Sigmoid colon (tissue), 7 donors: ENCODE data around the gene DZANK1. TPM values are rescaled to one million over a fixed set of nuclear protein-coding genes. Genes with fewer than 3 reads are reported as not detected.

Experiments
- DNase-seq: peaks from one replicate; pipeline ENCODE4 v3.0.0-alpha.2; 2019
- H3K27ac ChIP-seq, 4 donors: fragments of 200-600 bp; sonication (generic); one replicate each; pipeline ENCODE4 v1.5.1; 2016 to 2019; ENCODE audit warnings: mild to moderate bottlenecking in 1 of 4
- H3K27me3 ChIP-seq, 3 donors: fragments of 200-600 bp; sonication (generic); one replicate each; pipeline ENCODE4 v1.5.1; 2019; ENCODE audit warnings: mild to moderate bottlenecking in 1 of 3
- H3K36me3 ChIP-seq, 4 donors: fragments of 200-600 bp; sonication (generic); one replicate each; pipeline ENCODE4 v1.5.1; 2016 to 2019
- H3K4me1 ChIP-seq, 4 donors: fragments of 200-600 bp; sonication (generic); one replicate each; pipeline ENCODE4 v1.5.1; 2017 to 2019
- H3K4me3 ChIP-seq, 4 donors: fragments of 200-600 bp; sonication (generic); one replicate each; pipeline ENCODE4 v1.5.1; 2017 to 2019; ENCODE audit warnings: mild to moderate bottlenecking in 2 of 4, moderate library complexity in 1 of 4
- H3K9me3 ChIP-seq, 4 donors: fragments of 200-600 bp in 3 of 4; sonication (generic) in 3 of 4; one replicate each; pipeline versions ENCODE4 v1.5.1 to v1.6.1; 2013 to 2019
- EP300 ChIP-seq, 4 donors: sonication (generic); formaldehyde crosslinking; IDR thresholded peaks; one replicate each; pipeline ENCODE4 v1.6.1; 2017; ENCODE audit warnings: antibody characterized with exemption in 4 of 4
- POLR2A ChIP-seq, 2 donors: fragments of 450-650 bp; IDR thresholded peaks; one replicate each; pipeline ENCODE4 v1.6.1; 2016; ENCODE audit warnings: antibody characterized with exemption in 2 of 2, mild to moderate bottlenecking in 2 of 2, moderate library complexity in 2 of 2
- POLR2AphosphoS5 ChIP-seq, 4 donors: sonication (generic); formaldehyde crosslinking; IDR thresholded peaks; one replicate each; pipeline ENCODE4 v1.6.1; 2017; ENCODE audit warnings: antibody characterized with exemption in 4 of 4
- WGBS, 2 donors: extraction: QIAGEN DNeasy Blood & Tissue Kit; methylation state at CpG; one replicate each; pipeline ENCODE4 v1.1.7; 2013; 5-methylcytosine and 5-hydroxymethylcytosine counted together
- intact Hi-C: fragments of 100-400 bp; cut with DNase I; formaldehyde crosslinking; loops from one replicate; pipeline ENCODE4 v1.15.1; 2023
- polyA plus RNA-seq, 3 donors: library from polyadenylated mRNA; stranded (reverse); fragments of 200-250 nt; gene quantifications; one replicate each; pipeline ENCODE4 v1.2.3, GENCODE V29; 2013
- total RNA-seq, 4 donors: library from RNA; depleted of rRNA; stranded (reverse); fragments of >200 nt; gene quantifications; one replicate each; pipeline ENCODE4 v1.1.0, GENCODE V29; 2016
- TF ChIP-seq, protein P1 (sequence below), 4 experiments: fragments of 450-650 bp in 3 of 4; fragments of 200-600 bp in 1 of 4; IDR thresholded peaks; one replicate each; pipeline ENCODE4 v1.5.1; 2016 to 2019; ENCODE audit warnings: antibody characterized with exemption in 4 of 4, mild to moderate bottlenecking in 3 of 4, moderate library complexity in 2 of 4
- donor health status: healthy with polysubstance abuse.
- donor health status: Bipolar disorder and iron deficiency.
- donor health status: healthy.

Gene DZANK1
- total and polyA plus RNA-seq, 7 donors = 0.69 to 4.2 (median 1.9) TPM

DNA sequence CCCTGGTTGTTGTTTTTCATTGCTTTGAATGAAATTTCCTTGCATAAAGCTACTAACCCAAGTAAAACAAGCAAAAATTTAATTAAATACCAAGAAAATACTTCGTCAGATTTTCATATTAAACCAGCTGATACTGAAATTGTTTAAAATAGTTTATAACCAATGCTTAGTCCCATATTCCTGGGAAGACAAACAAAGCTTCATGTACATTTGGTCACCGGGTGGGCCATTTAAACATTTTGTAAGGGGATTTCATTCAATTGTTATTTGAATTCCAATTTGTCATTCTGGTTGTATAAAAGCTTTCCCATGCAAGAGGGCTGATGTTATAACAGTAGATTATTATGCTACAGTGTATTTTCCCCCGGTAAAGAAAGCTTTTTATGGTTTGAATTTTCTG is 30.8 kb upstream of the DZANK1 start:
- Histone ChIP-seq H3K4me3 (peak overlapping the region in 1 of 4 donors; percentile 70), H3K27ac (peak overlapping the region; percentile 66 to 77 (median 74)), H3K9me3 (no peaks in the 10 kb centered on the region), H3K4me1 (peaks cover 0 to 15% (median 14%) of the 10 kb centered on the region in 4 donors), H3K27me3 (no peaks in the 10 kb centered on the region), H3K36me3 (peaks cover 0 to 11% (median 5%) of the 10 kb centered on the region in 4 donors)
- 94 to 95% methylated on average over 3 of the region's 3 CpGs for WGBS, 2 donors
- intact Hi-C loops = no loop called here
- DNase-seq = no peak
- TF ChIP-seq, protein P1, sequence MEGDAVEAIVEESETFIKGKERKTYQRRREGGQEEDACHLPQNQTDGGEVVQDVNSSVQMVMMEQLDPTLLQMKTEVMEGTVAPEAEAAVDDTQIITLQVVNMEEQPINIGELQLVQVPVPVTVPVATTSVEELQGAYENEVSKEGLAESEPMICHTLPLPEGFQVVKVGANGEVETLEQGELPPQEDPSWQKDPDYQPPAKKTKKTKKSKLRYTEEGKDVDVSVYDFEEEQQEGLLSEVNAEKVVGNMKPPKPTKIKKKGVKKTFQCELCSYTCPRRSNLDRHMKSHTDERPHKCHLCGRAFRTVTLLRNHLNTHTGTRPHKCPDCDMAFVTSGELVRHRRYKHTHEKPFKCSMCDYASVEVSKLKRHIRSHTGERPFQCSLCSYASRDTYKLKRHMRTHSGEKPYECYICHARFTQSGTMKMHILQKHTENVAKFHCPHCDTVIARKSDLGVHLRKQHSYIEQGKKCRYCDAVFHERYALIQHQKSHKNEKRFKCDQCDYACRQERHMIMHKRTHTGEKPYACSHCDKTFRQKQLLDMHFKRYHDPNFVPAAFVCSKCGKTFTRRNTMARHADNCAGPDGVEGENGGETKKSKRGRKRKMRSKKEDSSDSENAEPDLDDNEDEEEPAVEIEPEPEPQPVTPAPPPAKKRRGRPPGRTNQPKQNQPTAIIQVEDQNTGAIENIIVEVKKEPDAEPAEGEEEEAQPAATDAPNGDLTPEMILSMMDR (IDR thresholded peaks at IDR 0.05) = no peak
- TF ChIP-seq POLR2AphosphoS5 (IDR thresholded peaks at IDR 0.05) (no peak), POLR2A (IDR thresholded peaks at IDR 0.05) (no peak), EP300 (IDR thresholded peaks at IDR 0.05) (no peak)

DNA sequence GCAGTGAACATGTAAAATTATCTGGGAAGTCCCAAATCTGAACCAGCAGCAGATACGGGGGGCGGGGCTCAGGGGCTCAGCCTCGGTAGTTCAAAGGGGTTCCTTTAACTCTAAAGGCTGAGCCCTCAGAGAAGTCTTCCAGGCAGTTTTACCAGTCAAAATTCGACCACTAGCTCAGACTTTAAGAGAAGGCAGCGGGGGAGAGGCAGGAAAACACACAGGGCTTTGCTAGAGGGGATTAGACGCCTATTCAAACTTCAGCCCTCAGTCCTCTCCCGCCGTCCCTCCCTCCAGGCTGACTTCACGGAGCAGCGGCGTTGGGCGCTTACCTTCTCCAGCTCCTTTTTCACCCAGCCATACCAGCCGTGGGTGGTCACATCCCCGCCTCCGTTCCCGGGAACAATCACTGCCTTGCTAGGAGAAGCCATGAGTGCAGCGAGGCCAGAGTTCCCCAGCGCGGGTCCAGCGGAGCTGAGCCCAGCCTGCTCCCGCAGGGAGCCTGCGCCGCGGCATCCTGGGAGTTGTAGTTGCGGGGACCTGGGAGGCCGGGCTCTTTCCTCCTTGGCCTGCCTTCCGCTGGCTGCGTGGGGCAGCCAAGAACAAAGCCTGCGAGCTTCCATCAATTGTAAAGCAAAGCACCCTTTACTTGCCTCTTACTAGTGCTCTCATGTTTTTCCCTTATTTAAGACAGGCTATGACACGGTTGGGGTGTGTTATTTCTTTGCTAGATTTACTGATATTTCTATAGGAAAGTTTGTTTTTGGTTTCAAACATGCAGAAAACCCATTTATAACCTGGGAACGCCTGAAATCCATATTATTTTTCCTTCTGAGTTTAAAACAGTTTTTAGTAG is 30.1 kb upstream of the DZANK1 start, which contains the start of gene RBBP9:
TSS of gene RBBP9 (minus strand) at position 486 of the 853 bp plus-strand sequence. CDS start at position 428, 58 bp downstream.
- H3K36me3 ChIP-seq = peaks cover 0 to 14% (median 5%) of the 10 kb centered on the region in 4 donors
- WGBS, 2 donors = 0 to 3% methylated on average over 31 of the region's 31 CpGs
- peak; percentile 92 for DNase-seq
- peaks cover 0 to 15% (median 14%) of the 10 kb centered on the region in 4 donors for H3K4me1 ChIP-seq
- intact Hi-C loops = no loop called here
- peak within 1 kb of the TSS; percentile 70 to 76 (median 73) for H3K4me3 ChIP-seq
- no peak for TF ChIP-seq EP300 (IDR thresholded peaks at IDR 0.05)
- peak; percentile 14 to 69 (median 39) for TF ChIP-seq POLR2AphosphoS5 (IDR thresholded peaks at IDR 0.05)
- TF ChIP-seq POLR2A (IDR thresholded peaks at IDR 0.05) = peak in 1 of 2 donors; percentile 15
- H3K27me3 ChIP-seq = no peaks in the 10 kb centered on the region
- H3K27ac ChIP-seq = peak within 1 kb of the TSS; percentile 66 to 77 (median 74)
- no peaks in the 10 kb centered on the region for H3K9me3 ChIP-seq

DNA sequence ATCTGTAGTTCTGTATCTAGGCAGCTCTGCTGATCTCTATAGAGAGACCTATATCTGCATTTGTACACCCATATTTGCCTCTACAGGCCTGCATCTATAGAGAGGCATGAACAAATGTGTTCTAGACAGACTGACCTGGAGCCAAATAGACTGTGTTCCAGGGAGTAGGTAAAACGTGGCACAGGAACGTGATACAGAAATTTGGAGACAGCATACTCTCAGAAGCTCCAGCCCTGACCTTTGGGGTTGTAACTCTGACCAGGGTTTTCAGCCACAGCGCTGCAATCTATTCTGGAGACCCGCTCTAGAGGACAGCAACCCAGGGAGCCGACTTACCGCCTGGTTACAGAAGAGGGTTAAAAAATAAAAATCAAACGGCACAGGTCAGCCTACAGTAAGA is 29.2 kb upstream of the DZANK1 start:
- Histone ChIP-seq H3K4me1 (peaks cover 0 to 15% (median 14%) of the 10 kb centered on the region in 4 donors), H3K27me3 (no peaks in the 10 kb centered on the region), H3K36me3 (peaks cover 0 to 22% (median 5%) of the 10 kb centered on the region in 4 donors), H3K9me3 (no peaks in the 10 kb centered on the region), H3K4me3 (peak overlapping the region in 2 of 4 donors; percentile 70 to 72), H3K27ac (peak overlapping the region in 1 of 4 donors; percentile 73)
- WGBS, 2 donors = 9 to 28% methylated on average over 7 of the region's 7 CpGs
- intact Hi-C loops = no loop called here
- TF ChIP-seq POLR2AphosphoS5 (IDR thresholded peaks at IDR 0.05) = no peak
- no peak for DNase-seq

DNA sequence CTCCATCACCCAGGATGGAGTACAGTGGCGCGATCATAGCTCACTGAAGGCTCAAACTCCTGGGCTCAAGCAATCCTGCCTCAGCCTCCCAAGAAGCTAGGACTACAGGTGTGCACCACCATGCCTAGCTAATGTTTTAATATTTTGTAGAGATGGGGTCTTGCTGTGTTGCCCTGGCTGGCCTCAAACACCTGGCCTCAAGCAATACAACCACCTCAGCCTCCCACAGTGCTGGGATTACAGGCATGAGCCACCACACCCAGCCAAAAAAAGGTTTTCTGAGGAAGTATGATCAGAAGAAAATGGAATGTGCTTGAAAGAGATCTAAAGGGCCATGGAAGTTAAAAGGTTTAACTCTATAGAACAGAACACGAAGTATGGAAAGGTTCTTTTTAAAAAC is 21.5 kb upstream of the DZANK1 start:
- Histone ChIP-seq H3K27ac (no peak overlapping the region), H3K27me3 (no peaks in the 10 kb centered on the region), H3K9me3 (no peaks in the 10 kb centered on the region), H3K36me3 (peaks cover 0 to 79% (median 15%) of the 10 kb centered on the region in 4 donors), H3K4me1 (no peaks in the 10 kb centered on the region), H3K4me3 (no peak overlapping the region)
- intact Hi-C loops = no loop called here
- 98% methylated on average over 3 of the region's 3 CpGs for WGBS, 2 donors
- no peak for DNase-seq
- TF ChIP-seq, protein P1 (IDR thresholded peaks at IDR 0.05) = no peak
- no peak for TF ChIP-seq EP300 (IDR thresholded peaks at IDR 0.05)
- TF ChIP-seq POLR2AphosphoS5 (IDR thresholded peaks at IDR 0.05) = no peak
- TF ChIP-seq POLR2A (IDR thresholded peaks at IDR 0.05) = no peak

DNA sequence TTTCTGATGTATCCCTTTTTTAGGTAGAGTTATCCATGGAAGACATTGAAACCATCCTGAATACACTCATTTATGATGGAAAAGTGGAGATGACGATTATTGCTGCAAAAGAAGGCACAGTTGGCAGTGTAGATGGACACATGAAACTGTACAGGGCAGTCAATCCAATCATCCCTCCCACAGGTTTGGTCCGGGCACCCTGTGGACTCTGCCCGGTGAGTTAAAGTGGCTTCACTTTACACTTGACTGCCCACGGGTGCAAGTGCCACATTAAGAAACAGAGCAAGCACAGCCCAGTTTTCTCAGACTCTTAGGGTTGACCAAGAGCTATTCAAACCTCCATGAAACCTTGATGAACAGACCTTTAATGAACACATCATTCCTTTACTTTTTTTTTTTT is 14.8 kb upstream of the DZANK1 start:
- H3K4me1 ChIP-seq = no peaks in the 10 kb centered on the region
- H3K27ac ChIP-seq = no peak overlapping the region
- no peaks in the 10 kb centered on the region for H3K27me3 ChIP-seq
- H3K4me3 ChIP-seq = no peak overlapping the region
- peaks cover 12 to 86% (median 25%) of the 10 kb centered on the region in 4 donors for H3K36me3 ChIP-seq
- TF ChIP-seq, protein P1 (IDR thresholded peaks at IDR 0.05) = no peak
- no peak for TF ChIP-seq POLR2AphosphoS5 (IDR thresholded peaks at IDR 0.05)
- TF ChIP-seq EP300 (IDR thresholded peaks at IDR 0.05) = no peak
- TF ChIP-seq POLR2A (IDR thresholded peaks at IDR 0.05) = no peak
- intact Hi-C loops = no loop called here
- no peaks in the 10 kb centered on the region for H3K9me3 ChIP-seq
- no peak for DNase-seq
- WGBS, 2 donors = 89 to 94% methylated on average over 4 of the region's 4 CpGs
